GM18907 (cell line): ENCODE results near the gene LRP2.
"Not testable (repeated sequence)": the region's sequence is repeated elsewhere in the genome, so short reads cannot be mapped to it uniquely, and the experiment has no call there.

ENCODE experiments used
- ATAC-seq: cut with Tn5 transposase; IDR thresholded peaks from one replicate; pipeline ENCODE4 v1.9.1; 2021; ENCODE audit warnings: mild to moderate bottlenecking, moderate library complexity; ENCODE audit not compliant: unreplicated experiment

LRP2 gene

DNA sequence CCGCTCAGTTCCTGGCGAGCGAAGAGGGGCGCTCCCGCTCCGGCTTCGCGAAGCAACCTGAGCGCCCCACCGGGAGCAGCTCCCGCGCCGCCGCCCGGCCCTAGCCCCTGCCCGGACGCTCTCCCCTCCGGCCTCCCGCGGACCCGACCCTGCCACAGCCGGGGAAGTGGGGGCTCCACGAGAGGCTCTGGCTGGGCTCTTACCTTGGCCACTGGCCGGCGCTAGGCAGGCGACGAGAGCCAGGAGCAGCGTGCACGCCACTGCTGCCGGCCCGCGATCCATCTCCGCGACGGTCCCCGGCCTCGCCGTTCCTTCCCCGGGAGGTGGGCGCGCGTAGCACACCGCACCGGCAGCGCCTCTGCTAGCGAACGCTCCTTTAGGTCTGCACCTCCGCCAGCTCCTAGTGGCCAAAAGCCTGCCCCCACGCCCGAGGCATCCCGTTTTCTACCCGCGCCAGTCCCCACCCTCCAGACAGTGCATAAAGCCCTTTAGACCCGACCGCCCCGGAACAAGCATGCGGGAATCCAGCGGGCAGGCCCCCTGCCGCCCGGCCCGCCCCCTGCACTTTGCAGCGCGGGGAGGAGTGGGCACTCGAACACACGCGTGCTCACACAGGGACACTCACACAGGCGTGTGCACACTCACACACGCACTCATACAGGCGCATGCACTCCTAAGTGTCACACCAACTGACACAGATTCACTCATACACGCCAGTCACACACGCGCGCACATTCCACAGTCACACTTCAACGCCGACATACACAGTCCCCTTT is at the start of gene LRP2:
Gene LRP2 (minus strand): TSS at position 417 of the 776 bp plus-strand sequence. CDS start 135 bp downstream, at position 282.
- no peak for ATAC-seq

DNA sequence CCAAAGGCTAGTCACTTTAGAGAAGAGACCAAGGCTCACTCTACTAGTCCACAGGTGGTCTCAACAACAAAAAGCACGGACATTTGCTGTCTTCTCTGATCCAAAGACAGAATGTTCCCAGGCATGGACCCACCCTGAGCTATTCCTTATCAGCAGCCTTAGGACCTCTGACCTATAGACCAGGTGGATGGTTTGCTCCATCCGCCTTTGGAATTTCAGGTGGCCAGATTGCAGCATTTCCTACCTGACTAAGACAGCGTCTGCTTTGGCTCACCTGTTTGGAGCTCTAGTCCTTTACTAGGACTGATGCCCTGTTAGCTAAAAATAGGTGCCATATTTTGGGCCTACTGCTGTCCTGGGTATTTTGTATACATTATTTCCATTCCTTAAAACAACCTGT is 44.6 kb upstream of the LRP2 start:
- ATAC-seq: no peak

DNA sequence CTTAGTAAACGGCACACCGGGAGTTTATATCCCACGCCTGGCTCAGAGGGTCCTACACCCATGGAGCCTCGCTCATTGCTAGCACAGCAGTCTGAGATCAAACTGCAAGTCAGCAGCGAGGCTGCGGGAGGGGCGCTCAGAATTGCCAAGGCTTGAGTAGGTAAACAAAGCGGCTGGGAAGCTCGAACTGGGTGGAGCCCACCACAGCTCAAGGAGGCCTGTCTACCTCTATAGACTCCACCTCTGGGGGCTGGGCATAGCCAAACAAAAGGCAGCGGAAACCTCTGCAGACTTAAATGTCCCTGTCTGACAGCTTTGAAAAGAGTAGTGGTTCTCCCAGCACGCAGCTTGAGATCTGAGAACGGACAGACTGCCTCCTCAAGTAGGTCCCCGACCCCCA is 37.2 kb upstream of the LRP2 start:
- ATAC-seq: not testable (repeated sequence)

DNA sequence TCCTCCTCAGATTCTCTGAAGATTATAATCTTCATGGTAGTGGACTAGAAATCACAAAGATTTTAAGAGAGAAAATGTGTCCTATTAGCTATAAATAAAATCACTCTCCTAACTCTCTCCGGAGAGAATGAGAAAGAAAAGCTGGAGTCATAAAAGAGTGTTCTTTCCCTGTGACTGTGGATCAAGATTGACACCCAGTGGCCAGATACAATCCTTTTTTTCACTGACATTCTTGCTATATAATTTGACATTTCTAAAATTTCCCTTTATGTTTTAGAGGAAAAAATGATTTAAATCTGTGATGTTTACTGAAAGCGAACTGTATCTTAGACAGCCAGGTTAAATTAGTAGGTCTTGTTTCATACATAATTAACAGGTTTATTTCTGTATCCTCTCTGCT is 35.4 kb upstream of the LRP2 start:
- no peak for ATAC-seq

DNA sequence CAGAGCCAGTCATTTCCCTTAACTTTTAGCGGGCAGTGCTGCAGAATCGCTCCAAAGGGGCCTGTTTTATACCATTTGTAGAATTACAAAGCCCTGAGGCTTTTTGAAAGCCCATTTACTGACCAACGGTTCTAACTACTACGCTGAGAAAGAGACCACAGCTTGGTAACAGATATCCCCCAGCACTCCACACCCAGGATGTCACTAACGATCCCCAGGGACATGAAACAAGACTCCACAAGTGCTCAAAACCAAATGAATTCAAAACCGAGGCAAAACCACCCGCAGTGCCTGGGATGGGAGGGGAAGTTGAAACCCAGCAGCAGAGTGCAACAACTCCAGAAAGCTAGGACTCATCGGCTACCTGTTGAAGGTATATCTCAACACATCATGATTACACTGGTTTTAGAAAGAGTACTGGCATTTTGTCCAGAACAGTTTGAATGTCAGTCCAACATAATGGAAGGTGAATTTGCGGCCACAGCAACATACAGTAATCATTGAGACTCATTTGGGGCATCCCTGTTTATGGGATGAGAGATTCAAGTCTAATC is 33.6 kb upstream of the LRP2 start:
- no peak for ATAC-seq

DNA sequence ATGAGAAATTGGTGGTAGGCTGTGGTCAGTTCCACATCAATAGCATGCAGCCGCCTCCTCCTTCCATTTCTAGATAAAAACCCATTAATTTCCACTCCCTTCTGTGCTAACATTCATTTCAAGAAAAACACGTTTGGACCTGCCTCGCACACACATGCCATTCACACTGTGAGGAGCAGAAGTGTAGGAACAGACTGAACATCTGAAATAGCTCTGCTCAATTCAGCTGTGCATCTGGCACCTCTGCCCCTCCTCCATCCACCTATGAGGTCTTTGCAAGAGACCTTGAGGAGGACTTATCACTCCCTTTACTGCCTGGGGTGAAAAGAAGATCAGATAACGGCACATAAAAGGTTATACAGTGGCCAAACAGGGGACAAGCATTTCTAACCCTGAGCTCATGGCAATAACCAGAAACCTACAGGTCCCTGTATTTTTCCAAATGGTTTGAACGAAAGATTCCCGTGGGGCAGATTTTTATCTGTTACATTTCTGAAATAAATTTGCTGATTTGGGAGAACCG is 30.8 kb upstream of the LRP2 start:
- no peak for ATAC-seq

DNA sequence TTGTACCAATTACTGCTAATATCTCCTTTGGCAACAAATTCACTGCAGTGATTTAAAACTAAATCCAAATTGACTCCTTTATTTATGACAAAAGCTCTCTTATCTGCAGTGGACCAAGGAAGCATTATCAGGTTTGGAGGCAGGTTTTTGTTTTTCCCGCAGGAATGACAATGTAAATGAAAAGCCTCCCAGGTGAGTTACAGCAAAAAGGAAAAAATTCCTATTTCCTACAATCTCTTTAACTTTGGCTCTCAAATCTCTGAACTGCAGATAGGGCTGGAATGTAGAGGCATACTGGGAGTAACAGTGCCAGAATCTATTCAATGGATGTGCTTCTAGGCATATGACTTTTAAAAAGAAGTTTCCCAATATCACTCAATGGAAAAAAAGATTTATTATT is 28.9 kb upstream of the LRP2 start:
- ATAC-seq: no peak

DNA sequence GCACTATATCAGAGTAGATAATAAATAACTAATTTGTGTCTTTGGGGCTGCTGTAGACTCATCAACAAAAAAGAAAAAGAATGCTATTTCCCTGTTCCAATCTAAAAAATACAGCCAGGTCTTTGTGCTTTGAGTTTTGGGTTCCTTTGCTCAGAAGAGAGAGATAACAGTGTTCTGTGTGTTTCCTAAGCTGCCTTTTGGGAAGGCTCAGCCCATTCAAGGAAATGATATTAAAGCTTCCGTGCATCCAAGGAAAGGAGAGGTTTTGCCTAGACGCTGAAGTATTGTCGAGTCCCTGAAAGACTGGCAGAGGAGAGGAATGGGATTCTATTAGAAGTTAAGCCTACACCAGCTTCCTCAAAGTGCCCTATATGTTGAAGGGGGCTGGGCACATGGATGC is 25.8 kb upstream of the LRP2 start:
- ATAC-seq: no peak

DNA sequence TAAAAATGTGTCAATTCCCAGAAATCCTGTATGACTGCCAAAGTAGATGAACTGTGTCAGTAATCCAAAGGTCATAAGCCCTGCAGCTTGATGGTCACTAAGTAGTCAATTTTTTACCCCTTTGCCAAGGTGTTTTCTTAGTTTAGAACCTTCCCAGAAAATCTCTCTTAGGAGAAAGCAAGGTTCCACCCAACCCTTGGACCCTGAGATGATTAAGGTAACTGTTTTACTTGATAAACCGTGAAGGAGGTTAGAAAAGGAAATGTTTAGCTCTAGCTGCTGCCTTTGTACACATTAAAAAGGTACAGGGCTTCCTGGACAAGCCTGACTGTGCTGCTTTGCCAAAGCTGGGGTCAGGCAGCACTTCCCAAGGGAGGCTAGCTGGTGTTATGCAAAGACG is 24.4 kb upstream of the LRP2 start:
- ATAC-seq: no peak

DNA sequence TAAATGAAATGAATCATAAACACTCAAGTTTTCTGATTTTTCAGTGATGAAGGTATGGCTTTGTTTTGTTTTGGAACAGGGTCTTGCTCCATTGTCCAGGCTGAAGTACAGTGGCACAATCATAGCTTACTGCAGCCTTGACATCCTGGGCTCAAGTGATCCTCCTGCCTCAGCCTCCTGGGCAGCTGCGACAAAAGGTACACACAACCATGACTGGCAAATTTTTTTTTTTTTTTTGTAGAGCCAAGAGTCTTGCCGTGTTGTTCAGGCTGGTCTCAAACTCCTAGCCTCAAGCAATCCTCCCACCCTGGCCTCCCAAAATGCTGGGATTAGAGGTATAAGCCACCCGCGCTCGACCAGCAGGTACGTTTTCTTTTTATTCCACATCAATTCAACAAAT is 22.5 kb upstream of the LRP2 start:
- ATAC-seq: no peak

DNA sequence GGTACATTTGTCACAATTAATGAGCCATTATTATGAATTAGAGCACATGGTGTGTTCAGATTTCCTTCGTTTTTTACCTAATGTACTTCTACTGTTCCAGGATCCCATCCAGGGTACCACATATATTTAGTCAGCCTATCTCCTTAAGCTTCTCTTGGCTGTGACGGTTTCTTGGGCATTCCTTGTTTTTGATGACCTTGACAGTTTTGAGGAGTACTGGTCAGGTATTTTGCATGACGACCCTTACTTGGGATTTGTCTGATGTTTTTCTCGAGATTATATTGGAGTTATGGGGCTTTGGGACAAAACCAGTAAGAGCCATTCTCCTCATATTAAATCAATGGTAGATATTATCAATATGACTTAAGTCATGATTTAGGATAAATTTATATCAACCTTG is 10.2 kb upstream of the LRP2 start:
- no peak for ATAC-seq

DNA sequence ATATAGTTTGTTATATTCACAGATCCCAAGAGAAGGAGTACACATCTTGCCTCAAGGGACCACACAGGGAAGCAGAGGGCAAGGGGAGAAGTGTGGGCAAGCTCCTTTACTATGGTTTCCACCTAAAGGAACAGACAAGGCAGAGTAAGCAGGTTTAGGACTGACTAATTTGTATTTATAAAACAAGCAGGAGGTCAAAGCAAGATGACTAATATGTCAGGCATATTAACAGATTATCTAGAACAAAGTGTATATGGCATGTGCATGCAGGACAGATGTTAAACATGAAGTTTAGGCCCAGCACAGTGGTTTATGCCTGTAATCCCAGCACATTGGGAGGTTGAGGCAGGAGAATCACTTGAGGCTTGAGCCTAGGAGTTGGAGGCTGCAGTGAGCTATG is 3.7 kb upstream of the LRP2 start:
- ATAC-seq: no peak

DNA sequence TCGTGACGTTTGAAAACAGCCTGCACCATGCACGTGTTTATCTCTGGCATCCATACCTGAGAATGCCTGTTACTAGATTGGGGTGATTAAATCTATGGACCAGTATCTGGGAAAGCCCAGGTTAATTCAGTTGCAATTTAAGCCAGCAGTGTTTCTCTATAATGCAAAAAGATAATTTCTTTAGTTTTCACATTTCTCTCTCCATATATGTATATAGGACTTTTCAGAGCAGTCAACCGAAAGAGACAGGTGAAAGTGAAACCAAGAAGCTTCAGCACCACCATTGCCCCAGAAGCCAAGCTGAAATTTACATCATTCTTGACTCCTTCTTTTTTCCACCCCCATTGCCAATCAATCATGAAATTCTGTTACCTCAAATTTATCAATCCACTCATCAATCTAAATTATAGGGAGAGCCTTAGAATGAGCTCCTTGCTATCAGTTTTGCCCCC is 2.7 kb upstream of the LRP2 start:
- ATAC-seq: peak; percentile 63

DNA sequence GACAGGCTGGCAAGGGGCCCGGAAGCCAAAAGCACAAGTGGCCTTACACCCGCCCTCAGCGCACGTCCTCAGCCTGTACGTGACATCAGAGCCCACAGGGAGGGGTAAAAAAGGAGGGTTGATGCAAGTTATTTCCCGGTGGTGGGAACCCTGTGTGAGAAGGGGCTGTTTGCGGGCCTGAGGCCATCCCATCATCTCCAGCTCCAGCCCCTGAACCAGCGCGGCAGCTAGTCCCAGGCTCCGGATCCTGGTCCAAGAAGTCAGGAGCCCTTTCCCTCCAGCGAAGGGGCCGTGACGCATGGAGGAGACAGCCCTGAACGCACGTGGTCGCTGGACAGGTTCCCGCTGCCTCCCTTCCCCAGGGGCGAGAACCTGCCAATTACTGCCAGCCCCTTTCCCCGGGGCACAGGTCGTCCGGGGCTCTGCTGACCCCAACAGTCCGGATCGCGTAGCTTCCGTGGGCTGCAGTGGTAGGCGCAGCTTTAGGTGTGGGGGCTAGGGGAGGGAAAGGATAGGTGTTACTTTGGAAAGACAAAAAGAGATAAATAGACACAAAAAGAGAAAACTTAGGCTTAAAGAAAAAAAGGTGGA is 1.3 kb upstream of the LRP2 start:
- peak; percentile 55 for ATAC-seq

DNA sequence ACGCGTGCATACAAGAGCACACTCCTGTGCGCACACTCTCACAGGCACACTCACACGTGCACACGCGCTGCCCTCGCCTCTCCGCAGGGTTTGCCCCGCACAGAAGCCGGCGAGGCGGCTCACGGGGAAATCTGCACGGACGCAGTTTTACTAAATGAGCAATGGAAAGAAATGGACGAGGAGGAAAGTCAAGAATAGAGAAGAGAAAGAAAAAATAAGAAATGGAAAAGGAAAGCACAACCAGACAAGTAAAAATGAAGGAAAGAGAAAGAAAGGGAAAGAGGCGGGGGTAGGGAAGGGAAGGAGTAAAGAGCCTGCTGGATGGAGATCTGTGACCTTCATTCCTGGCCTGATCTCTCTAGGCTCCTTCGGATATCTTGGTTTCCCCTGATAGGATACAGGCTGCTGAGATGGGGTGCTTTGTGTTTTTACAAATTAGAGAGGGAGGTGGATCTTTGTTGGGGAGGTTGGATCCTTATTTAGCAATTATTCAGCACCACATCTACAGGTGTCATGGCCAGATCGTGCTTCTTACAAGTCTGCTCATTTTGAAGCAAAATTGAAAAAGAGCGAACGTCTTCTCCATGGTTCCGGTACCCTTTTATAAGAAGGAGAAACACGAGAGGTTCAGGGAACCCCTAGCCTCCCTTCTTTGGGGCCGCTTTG is 693 bp upstream of the LRP2 start:
- ATAC-seq: peak; percentile 1

DNA sequence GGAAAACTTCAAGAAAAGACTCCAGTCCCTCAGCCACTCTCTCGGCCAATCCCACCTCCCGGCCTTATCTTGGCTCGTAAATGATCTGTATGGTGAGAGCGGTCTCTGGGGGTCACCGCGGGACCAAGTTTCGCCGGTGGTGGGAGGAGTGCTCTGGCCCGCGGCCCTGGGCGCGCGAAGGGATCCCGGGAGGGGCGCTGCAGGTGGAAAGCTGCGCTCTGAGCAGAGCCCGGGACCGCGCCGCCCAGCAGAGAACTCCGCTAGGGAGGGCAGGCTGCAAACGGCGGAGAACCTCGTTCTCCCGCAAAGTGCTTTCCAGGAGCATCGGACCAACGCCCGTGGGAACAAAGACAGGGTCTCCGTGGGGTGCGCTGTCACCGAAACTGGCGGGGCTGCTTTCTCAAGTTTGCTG is 622 bp downstream of the LRP2 start:
- ATAC-seq: no peak

DNA sequence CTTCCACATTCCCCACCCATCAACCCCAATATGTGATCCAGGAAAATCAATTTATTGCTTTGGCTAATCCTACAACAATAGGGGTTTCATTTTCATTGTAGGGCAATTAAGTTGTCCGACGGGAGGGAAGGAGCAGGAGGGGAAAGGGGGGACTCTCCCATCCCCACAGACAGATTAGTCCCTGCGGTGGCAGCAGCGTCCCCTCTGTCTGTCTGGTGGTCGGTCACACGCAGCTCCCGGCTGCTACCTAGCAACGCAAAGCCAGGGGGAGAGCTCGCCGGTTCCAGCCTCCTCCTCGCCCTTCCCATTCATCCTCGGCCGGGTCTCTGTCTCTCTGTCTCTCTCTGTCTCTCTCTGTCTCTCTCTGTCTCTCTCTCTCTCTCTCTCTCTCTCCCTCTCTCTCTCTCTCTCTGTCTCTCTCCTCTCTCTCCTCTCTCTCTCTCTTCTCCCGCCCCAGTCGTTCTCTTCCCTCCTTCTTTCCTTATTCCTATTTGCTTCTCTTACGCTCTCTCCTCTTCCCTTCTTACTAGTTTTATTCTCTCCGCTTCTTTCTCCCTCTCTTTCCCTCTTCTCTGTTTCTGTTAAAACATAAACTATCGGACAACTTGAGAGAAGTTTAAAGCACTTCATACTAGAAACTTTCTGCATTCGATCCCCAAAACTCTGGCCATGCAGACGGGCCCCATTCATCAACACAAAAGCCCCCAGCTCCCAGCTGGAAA is 1.2 kb downstream of the LRP2 start:
- ATAC-seq: no peak

DNA sequence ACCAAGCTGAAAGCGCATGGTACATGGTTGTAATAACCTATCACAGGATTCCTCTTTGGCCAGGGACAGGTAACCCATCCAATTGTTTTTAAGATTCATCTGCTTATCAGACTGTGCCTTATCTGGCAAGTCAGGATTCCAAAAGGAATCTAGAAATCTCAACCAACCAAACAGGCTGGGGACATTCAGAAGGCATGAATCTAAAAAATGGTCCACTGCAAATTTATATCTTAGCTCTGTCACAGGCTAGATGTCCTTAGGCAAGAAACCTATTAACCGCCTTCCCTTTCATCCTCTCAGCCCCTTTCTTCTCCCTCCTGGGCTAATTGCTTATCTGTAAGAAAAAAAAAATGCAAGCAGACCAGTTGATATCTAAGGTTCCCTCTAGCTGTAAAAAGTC is 4.3 kb downstream of the LRP2 start:
- ATAC-seq: no peak

DNA sequence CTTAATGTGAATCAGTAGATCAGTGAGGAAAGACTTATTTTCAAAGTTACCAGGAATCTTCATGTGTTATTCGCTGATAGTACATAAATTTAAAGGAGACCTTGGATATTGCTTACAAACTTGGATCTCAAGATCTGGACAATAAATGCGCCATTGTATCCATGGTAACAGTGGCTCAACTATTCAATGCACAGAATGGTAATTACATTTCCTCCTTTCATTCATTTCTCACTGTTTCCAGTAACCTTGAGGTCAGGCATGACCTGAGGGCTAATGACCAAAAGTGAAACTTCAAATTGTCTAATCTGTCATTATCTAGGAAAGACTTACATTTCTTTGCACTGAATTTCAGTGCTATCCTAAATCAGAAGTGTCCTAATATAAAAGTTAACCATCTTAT is 8.1 kb downstream of the LRP2 start:
- ATAC-seq: no peak

DNA sequence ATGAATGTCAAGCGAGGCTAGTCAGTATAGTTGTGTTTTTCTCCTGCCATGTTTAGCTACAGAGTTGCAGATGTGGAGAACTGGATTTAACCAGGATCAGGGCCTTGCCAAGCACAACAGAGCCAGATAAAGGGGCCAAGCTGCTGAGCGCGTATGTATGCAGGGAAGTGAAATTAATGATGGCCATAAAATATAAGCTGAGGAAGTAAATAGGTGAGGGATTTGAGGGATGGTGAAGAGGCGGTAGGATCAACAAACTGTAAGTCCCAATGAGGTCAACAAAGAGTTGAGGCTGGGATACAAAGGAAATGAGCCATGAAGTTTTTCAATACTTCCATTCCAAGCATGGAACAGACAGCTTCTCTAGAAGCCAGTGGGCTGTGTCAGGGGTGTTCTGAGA is 10.6 kb downstream of the LRP2 start:
- no peak for ATAC-seq

DNA sequence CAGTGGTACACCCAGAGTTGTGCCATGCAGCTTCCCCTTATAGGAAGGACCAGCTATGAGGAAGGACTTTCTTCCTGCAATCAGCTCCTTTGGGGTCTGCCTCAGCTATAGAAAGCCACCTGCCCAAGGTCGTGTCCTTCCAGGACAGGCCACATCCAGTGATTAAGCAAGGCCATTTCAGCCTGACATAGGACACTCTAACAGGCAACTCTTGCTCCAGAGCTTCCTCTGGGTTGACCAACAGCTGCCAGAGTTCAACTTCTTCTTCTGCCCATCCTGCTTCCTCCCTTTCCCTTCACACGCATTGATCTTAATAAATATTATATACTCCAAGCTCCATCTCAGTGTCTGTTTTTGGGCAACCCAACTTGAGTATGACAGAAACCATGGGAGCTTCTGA is 12.8 kb downstream of the LRP2 start:
- ATAC-seq: no peak
